Muscle layer of colon (tissue), 2 donors: ENCODE measurements around the gene LZTFL1.

ENCODE experiments used
- H3K27ac ChIP-seq: one replicate; pipeline ENCODE4 v1.7.0; 2013; ENCODE audit warnings: low read depth, mild to moderate bottlenecking, low read length, moderate library complexity
- H3K27me3 ChIP-seq, 2 donors: one replicate each; pipeline ENCODE4 v1.7.0; 2013; ENCODE audit warnings: low read length in 2 of 2, mild to moderate bottlenecking in 2 of 2; ENCODE audit not compliant: insufficient read depth in 2 of 2, control insufficient read depth in 1 of 2
- H3K36me3 ChIP-seq: one replicate; pipeline ENCODE4 v1.7.0; 2013; ENCODE audit warnings: mild to moderate bottlenecking, low read length; ENCODE audit not compliant: insufficient read depth
- H3K4me1 ChIP-seq: one replicate; pipeline ENCODE4 v1.7.0; 2013; ENCODE audit warnings: mild to moderate bottlenecking, low read length; ENCODE audit not compliant: insufficient read depth
- H3K4me3 ChIP-seq, 2 donors: one replicate each; pipeline ENCODE4 v1.7.0; 2013; ENCODE audit warnings: low read length in 2 of 2, low read depth in 1 of 2, mild to moderate bottlenecking in 1 of 2, moderate library complexity in 1 of 2
- H3K9ac ChIP-seq: one replicate; pipeline ENCODE4 v1.7.0; 2013; ENCODE audit warnings: low read length
- H3K9me3 ChIP-seq: one replicate; pipeline ENCODE4 v1.7.0; 2013; ENCODE audit warnings: mild to moderate bottlenecking, low read length
- donor health status: abdominal sarcoma.
- donor health status: Adenocarcinoma of cecum.

Gene LZTFL1, protein sequence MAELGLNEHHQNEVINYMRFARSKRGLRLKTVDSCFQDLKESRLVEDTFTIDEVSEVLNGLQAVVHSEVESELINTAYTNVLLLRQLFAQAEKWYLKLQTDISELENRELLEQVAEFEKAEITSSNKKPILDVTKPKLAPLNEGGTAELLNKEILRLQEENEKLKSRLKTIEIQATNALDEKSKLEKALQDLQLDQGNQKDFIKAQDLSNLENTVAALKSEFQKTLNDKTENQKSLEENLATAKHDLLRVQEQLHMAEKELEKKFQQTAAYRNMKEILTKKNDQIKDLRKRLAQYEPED

DNA sequence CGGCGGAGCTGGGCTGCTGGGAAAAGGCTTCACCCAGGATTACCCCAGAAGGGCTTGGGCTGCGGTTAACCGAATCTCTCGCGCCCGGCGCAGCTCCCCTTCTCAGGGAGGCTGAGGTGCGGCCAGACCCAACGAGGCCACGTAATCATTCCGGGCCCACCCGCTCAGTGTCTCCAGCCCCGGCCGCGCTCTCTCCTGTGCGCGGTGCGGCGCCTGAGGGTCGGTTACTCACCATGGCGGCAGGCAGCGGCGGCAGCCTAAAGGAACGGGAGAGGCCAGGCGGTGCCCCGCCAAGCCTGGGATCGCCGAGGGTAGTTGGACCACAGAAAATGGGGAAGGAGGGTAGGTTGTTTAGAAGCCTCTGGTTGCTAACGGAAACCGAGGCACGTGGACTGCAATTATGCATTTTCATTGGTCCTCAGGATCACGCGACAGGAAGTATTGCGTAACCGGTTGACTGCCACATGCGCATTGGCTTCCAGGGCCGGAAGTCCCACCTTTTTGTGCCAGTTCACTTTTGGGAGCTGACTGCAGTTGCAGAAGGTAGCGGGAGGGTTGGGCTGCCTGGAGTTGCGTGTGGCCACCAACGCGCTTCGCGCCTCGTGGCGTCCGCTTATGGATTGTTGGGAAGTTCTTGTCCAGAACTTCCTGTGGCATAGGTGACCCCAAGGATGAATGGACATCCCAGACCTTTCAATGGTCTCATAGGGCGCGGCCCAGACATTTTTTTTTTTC, at the start of gene LZTFL1:
Gene LZTFL1, minus strand, starts transcription at position 363 of the 735 bp plus-strand sequence. Its CDS starts 128 bp downstream, at position 235.
- Histone ChIP-seq H3K27ac (peak within 1 kb of the TSS; percentile 75), H3K4me1 (peaks cover 5% of the 10 kb centered on the region), H3K27me3 (no peaks in the 10 kb centered on the region), H3K4me3 (peak within 1 kb of the TSS; percentile 84 to 90), H3K36me3 (peaks cover 7% of the 10 kb centered on the region), H3K9ac (peak within 1 kb of the TSS; percentile 44), H3K9me3 (no peaks in the 10 kb centered on the region)

DNA sequence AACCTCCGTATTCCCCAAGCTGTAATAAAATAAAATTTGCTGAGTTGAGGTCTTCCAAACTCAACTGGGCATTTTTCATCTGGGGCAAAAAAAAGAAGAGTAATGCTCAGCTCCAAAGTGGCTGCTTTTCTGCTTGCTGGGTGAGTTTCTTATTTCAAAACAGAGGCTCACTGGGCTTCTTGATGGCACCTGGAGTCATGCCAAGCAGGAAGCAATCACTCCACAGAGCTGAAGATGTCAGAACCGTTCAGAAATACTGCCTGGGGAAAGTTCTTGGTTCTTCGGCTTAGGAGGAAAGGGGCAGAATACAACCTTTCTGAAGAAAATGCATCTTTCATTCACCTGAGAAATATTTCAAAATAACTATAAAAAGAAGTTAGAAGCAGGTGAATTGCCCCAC, 48.5 kb upstream of the LZTFL1 start:
- H3K36me3 ChIP-seq = no peaks in the 10 kb centered on the region
- no peaks in the 10 kb centered on the region for H3K9me3 ChIP-seq
- no peak overlapping the region for H3K27ac ChIP-seq
- H3K4me1 ChIP-seq = no peaks in the 10 kb centered on the region
- H3K4me3 ChIP-seq = no peak overlapping the region
- H3K9ac ChIP-seq = no peak overlapping the region
- no peaks in the 10 kb centered on the region for H3K27me3 ChIP-seq

DNA sequence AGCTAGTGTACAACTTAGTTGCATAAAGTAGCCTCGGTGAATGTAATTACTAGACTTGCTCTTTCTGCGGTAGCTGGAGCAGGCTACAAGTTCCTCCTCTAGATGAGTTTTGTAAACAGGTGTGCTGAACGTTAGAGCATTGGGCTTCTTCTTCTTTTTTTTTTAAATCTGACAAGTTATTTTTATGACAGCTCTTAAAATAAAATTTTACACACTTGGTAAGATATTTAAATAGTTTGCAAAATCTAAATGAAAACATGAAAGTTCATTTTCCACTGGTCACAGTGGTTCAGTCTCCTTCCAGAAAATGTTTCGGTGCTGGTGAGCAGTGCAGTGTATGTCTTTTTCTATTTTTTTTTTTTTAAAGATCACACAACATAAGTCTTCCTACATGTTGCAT, 47.4 kb upstream of the LZTFL1 start:
- no peaks in the 10 kb centered on the region for H3K36me3 ChIP-seq
- no peaks in the 10 kb centered on the region for H3K27me3 ChIP-seq
- no peak overlapping the region for H3K9ac ChIP-seq
- H3K9me3 ChIP-seq = no peaks in the 10 kb centered on the region
- no peak overlapping the region for H3K27ac ChIP-seq
- no peaks in the 10 kb centered on the region for H3K4me1 ChIP-seq
- no peak overlapping the region for H3K4me3 ChIP-seq

DNA sequence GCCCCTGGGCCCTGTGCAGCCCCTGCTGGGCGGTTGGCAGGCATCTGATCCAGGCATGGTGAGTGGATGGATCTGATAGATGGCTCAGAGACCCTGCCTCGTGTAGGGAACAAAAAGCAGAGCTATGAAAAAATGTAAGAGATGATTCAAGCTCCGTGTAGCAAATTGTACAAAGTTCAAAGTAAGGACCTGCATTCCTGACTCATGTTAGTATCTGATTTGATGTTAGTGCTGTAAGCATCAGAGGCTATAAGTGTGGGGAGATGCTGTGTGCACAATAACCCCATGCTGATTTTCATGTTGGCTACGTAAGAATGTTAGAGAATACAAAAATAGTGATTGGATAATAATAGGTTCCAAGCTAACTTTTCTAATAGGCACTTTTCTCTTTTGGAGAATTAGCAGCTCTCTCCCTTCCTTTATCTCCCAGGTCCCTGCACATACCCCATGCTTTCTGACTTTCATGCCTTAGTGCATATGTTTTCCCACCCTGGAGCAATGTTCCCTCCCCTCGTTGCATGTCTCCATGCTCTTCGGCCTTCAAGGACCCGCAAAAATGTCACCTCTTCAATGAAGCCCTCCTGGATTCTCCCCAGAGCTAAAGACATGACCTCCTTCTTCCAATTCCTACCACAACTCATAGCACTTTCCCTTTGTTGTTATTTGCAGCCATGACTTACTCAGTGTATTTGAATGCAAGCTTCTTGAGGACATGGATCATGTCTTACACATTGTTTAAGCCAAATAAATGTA, 46.0 kb upstream of the LZTFL1 start:
- H3K9me3 ChIP-seq = no peaks in the 10 kb centered on the region
- no peaks in the 10 kb centered on the region for H3K27me3 ChIP-seq
- no peak overlapping the region for H3K4me3 ChIP-seq
- no peaks in the 10 kb centered on the region for H3K36me3 ChIP-seq
- no peaks in the 10 kb centered on the region for H3K4me1 ChIP-seq
- H3K27ac ChIP-seq = no peak overlapping the region
- no peak overlapping the region for H3K9ac ChIP-seq

DNA sequence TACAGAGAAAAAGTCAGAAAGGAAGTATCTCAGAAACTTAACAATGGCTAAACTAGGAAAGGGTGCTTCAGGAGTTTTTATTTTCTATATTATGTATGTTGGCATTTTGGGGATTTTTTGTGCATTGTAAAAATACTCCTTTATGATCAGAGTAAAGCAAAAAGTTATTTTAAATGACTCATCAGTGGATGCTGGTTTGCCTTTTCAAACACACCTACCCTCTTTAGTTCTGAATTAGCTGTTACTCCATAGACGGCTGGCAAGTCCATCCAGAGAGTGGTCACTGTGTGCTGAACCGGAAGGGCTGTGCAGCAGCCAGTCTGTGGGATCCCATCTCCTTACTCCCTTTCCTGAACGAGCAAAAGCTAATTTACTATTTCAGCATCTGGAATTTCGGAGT, 45.4 kb upstream of the LZTFL1 start:
- Histone ChIP-seq H3K4me1 (no peaks in the 10 kb centered on the region), H3K27me3 (no peaks in the 10 kb centered on the region), H3K4me3 (no peak overlapping the region), H3K36me3 (no peaks in the 10 kb centered on the region), H3K9me3 (no peaks in the 10 kb centered on the region), H3K27ac (no peak overlapping the region), H3K9ac (no peak overlapping the region)

DNA sequence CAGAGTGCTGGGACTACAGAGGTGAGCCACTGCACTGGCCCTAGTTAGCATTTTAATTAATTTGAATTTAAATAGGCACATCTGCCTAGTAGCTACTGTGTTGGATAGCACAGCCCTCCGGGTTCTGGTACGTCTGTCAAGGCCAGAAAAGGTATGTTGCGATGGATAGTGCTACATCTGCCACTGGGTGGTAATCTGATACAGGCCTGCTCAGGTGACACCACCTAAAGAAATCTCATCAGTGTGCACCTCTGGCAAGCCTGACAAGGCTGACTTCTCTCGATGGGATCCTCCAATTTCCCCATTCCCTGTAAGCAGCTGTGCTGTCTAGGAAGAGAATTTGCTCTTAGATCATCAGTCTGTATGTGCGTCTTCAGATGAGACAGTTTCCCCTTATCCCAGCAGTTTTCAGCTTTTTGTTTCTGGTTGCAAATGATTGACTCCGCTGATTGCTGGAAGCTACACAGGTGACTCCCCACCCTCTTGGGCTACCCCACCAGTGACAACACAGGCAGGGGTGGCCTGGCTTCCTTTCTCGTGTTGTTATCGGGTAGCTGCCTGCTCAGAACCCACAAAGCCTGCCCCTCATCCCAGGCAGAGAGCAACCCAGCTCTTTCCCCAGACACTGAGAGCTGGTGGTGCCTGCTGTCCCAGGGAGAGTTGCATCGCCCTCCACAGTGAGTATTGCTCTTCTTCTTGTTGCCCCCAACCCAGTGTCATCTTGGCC, 44.2 kb upstream of the LZTFL1 start, which contains the start of gene CCR9:
Gene CCR9, plus strand, starts transcription at position 565 of the 727 bp plus-strand sequence. CDS start 8,391 bp downstream, outside the sequence.
- Histone ChIP-seq H3K4me3 (no peak within 1 kb of the TSS), H3K4me1 (no peaks in the 10 kb centered on the region), H3K9ac (no peak within 1 kb of the TSS), H3K27ac (no peak within 1 kb of the TSS), H3K27me3 (no peaks in the 10 kb centered on the region), H3K9me3 (no peaks in the 10 kb centered on the region), H3K36me3 (no peaks in the 10 kb centered on the region)

DNA sequence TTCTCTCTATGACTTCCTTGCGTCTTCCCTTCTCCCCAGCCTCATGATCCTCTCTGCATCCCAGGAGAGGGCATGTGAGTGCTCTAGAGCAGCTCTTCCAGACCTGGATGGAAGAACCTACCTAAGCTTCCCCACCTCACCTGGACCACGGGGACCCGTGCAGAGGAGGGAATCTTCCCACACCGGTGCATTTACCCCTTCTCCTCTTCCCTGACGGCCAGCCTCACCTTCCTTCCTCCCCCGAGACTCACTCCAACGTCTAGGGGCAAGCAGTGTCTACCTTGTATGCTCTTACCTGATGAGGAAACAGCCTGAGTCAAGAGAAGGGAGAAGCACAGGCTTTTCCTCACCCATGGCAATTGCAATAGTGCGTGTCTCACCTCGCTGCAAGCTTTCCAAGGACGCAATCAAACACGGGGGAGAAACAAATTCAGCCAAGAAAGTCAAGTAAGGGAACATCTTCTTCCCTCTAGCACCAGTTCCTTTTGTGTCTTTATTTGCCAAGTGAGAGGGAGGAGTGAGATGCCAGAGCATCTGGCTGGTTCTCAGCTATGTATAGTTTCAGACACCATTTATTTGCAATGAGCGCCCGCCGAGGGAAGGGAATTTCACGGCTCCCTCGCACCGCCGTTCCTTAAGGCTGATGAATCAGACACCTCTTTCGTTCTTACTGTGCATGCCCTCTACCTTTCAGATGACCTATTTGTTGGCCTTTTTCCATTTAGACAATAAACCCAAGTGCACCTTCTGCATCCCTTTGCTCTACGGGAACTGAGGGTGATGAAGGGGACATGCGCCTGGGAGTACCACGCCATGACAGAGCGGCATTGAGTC, 42.7 kb upstream of the LZTFL1 start:
- Histone ChIP-seq H3K9ac (no peak overlapping the region), H3K36me3 (no peaks in the 10 kb centered on the region), H3K9me3 (no peaks in the 10 kb centered on the region), H3K4me3 (no peak overlapping the region), H3K27me3 (no peaks in the 10 kb centered on the region), H3K4me1 (no peaks in the 10 kb centered on the region), H3K27ac (no peak overlapping the region)

DNA sequence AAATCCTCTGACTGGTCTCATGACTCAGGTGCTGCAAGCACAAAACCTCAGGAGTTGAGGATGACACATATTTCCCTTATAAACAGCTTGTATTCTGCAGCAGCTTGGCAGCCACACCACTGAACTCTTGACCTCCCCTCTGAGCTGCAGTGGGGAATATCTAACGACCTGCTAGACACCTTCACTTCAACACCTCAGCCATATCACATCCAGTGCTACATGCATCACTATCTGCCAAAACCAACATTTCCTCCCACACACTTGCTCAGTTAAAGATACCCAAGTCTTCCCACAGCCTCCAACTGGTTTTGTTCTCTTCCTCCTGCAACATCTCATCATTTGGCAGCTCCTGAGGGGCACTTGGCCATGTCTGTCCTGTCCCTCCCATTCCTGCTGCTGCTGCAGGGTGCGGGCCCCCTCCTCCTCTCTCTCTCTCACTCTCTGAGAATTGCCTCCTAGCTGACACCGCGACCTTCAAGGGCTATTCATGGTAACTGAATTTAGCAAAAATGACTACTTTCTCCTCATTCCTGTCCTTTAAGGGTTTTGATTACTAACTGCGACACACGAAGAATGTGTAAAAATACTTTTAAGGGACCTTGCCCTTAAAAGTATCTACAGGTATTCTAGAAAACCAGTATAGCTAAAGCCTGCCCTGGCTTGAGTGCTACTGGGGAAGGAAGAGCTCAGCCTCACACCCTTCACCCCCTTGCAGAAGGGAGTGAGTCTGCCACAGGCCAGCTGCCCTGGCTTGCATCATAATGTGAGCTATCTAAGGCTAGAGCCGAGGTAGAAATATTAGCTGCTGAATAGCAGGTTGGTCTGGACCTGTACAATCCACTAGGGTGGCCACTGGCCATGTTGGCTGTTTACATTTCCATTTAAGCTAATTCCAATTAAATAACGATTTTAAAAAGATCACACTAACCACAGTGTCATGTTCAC, 39.4 kb upstream of the LZTFL1 start:
- Histone ChIP-seq H3K27ac (no peak overlapping the region), H3K4me3 (no peak overlapping the region), H3K36me3 (no peaks in the 10 kb centered on the region), H3K27me3 (no peaks in the 10 kb centered on the region), H3K9me3 (no peaks in the 10 kb centered on the region), H3K4me1 (no peaks in the 10 kb centered on the region), H3K9ac (no peak overlapping the region)

DNA sequence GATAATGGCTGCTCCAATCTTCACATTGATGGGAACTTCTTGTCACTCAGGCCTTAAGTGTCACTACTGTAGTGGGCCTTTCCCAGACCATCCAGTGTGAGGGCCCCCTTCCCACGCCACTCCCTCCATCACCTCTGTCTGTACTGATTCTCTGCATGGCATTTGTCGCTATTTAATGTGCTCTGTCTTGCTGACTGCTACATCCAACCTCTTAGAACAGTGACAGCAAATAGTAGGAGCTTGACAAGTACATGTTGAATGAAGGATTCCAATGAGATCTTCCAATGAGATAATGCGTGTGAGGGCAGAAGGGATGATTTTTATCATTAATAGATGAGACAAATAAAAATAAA, 38.8 kb upstream of the LZTFL1 start:
- Histone ChIP-seq H3K9ac (no peak overlapping the region), H3K27me3 (no peaks in the 10 kb centered on the region), H3K4me3 (no peak overlapping the region), H3K4me1 (no peaks in the 10 kb centered on the region), H3K9me3 (no peaks in the 10 kb centered on the region), H3K36me3 (no peaks in the 10 kb centered on the region), H3K27ac (no peak overlapping the region)

DNA sequence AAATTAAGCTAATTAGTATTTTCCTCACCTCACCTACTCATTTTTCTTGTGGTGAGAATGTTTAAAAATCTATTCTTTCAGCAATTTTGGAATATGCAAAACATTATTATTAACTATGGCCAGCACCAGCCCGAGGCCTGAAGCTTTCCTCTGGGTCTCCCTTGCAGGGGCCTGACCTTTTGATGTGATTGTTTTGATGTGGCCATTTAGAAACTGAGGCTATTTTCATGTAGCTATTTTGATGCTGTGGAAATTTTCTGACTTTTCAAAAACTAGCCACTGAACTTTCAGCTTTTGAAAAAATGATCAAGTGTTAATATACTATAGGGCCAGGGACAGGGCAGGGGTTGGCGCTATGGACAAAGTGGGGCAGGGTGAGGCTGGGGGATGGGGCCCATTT, 36.2 kb upstream of the LZTFL1 start:
- no peaks in the 10 kb centered on the region for H3K9me3 ChIP-seq
- no peaks in the 10 kb centered on the region for H3K36me3 ChIP-seq
- no peaks in the 10 kb centered on the region for H3K4me1 ChIP-seq
- H3K4me3 ChIP-seq = no peak overlapping the region
- no peaks in the 10 kb centered on the region for H3K27me3 ChIP-seq
- no peak overlapping the region for H3K27ac ChIP-seq
- H3K9ac ChIP-seq = no peak overlapping the region
